Head of caudate nucleus (tissue), 42 donors: ENCODE results near the gene SLC5A11.
"Not testable (repeated sequence)": the region's sequence is repeated elsewhere in the genome, so short reads cannot be mapped to it uniquely, and the experiment has no call there.

Experiments
- DNase-seq, 42 donors: peaks; one replicate each; pipeline versions ENCODE4 v3.0.0 to v3.0.0-alpha.2; 2020 to 2021; ENCODE audit warnings: mixed read lengths in 7 of 42
- intact Hi-C: fragments of 100-400 bp; cut with DNase I; formaldehyde crosslinking; loops from one replicate; pipeline ENCODE4 v1.15.0; 2022

SLC5A11 gene

DNA sequence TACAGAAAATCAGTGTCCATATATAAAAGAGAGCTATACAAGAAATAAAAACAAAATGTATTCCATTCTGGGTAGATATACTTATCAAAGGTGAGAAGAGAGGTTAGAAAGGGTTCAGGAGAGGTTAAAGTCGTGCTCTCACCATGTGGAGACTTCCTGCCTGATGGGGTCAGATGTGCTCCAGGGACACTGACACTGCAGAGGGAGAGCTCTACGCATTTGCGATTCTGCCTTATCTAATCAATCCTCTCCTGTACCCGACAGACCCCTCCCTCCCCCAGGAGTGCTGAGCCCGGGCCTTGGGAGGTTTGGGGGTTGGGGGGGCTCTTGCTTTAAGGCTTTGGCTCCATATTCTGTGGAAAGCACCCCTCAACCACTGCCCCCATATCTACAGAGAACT, 16.6 kb upstream of the SLC5A11 start:
- DNase-seq, result no peak
- intact Hi-C loops, result no loop called here

DNA sequence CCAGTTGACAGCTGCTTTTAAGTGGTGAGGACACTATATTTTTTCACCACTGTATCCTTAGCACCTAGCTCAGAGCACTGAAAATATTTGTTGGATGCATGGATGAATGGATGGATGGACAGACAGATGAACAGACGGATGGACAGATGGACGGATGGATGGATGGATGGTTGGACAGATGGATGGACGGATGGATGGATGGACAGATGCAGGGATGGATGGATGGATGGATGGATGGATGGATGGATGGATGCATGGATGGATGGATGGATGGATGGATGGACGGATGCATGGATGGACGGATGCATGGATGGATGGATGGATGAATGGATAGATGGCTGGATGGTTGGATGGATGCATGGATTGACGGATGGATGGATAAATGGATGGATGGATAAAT, 12.4 kb upstream of the SLC5A11 start:
- intact Hi-C loops, result no loop called here
- DNase-seq, result peak in 1 of 42 donors; percentile 1

DNA sequence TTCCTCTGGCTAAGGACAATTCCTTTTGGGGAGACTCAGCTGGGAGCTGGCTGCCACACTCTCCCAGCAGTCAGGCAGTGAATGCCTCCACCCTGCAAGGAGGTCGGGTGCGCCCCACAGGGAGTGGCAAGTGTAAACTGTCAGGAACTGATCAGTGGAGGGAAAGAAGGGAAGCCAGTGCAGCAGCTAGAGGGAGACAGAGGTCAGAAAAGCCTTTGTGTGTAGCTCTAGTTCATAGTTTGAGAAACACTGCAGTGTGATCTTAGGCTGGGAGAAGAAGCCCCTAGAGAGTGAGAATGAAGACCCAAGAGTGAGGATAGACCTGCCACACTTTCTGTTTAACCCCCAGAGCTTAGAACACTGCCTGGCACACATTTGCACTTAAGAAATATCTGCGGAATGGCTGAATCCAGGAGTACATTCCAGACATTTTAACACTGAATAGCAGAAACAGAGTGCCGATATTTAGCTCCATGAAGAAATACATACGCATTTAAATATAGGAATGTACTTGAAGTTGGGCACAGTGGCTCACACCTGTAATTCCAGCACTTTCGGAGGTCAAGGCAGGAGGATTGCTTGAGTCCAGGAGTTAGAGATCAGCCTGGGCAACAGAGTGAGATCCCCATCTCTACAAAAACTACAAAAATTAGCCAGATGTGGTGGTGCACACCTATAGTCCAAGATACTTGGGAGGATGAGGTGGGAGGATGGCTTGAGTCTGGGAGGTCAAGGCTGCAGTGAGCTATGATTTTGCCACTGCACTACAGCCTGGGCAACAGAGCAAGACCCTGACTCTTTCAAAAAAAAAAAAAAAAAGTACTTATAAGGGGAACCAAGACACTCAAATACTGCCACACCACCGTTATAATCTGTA, 11.1 kb upstream of the SLC5A11 start:
- peak in 37 of 42 donors; percentile 24 to 82 (median 64) for DNase-seq
- intact Hi-C loops, result no loop called here

DNA sequence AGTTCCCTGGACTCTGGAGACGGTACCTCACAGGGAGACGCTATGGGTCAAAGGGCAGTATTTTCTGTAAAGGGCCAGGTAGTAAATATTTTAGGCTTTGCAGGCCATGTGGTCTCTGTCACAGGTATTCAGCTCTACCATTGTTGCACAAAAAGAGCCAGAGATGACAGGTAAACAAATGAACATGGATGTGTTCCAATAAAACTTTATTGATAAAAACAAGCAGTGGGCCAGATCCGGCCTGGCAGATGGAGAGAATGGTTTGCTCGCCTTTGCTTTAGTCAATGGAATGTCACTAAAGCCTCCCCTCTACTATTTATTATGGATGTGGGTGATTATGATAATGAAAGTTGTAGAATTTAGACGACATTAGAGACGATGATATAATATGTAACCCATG, 8.9 kb upstream of the SLC5A11 start:
- no peak for DNase-seq
- intact Hi-C loops, result no loop called here

DNA sequence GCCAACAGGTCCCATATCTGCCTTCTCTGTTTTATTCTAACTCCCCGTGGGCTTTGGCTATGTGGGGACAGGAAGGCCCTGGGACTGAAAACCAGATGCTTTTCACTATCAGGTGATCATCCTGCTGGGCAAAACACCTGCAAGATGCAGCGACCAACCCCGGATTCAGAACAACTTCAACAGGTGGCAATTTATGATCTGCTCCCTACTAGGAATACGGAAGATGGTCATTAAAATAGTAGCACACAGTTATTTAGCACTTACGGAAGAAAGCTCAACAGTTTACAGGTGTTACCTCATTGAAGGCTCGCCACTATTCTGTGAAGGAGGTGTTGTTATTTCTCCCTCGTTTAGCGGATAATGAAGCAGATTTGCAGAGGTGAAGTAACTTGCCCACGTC, 7.8 kb upstream of the SLC5A11 start:
- peak in 2 of 42 donors; percentile 1 to 7 for DNase-seq
- intact Hi-C loops, result no loop called here

DNA sequence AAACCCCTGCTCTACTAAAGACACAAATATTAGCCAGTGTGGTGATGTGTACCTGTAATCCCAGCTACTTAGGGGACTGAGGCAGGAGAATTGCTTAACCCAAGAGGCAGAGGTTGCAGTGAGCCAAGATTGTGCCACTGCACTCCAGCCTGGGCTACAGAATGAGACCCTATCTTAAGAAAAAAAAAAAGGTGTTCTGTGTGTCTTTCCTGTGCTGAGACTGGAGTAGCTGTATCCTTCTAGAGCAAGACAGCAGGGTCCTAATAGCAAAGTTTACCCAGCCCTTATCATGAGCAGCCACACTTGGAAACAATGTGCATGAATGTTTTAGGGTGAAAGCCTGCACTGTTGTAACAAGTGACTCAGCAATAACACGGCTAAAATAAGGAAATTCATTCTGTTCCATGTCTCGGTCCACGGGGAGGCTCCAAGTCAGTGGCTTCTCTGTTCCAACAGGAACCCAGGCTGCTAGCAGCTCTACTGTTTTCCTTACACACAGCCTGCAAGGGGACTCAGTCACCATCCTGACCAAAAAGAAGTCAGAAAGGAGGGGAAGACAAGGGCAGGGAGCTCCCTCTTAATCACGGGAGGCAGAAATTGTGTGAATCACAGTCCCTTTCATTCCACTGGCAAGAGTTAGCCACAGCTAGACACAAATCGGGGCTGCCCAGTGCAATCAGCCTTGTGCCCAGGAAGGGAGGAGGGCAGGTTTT, 7.1 kb upstream of the SLC5A11 start:
- intact Hi-C loops, result no loop called here
- peak in 41 of 42 donors; percentile 24 to 85 (median 62) for DNase-seq

DNA sequence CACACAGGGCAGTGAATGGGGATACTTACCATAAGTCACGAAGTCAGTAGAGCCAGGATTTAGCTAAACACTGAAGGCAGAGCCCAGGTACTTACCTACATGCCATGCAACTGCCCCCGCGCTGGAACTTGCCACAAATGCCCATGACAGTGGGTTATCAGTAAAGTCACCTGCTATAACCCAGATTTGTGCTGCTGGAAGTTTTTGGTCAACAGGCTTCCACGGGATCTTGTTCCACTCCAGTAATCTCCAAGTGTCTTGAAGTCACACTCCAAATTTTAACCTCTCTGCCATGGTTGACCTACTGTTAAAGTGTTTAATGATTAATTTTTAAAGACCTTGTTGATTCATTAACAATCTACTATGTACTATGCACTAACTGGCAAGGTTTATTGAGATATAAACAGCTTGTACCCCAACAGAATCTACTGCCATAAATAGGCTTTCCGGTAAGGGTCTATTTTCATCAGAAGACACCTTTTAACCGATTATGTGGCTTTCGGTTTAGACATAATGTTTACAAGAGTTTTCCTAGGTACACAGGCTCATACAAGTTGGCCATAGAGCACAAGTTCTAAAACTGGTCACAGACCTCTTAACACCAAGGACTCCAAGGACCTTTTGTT, 6.3 kb upstream of the SLC5A11 start:
- intact Hi-C loops, result no loop called here
- DNase-seq, result peak in 1 of 42 donors; percentile 30

DNA sequence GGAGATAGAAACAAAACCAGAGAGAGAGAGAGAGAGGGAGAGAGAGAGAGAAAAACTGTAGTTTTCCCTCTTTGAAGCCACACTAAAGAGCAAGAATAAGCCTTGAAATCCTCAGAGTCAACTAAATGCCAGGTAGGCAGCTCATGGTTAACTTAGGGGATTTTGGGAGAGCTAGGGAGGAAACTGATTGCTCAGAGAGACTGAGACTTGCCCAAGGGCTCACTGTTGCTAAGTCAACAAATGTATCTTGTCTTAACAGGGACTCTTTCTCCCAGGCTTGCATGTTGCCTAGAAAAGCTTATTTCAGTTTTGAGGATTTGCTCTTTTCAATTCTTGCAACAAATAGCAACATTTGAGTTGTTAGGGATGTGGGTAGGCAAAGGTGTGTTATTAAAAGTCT, 4.5 kb upstream of the SLC5A11 start:
- intact Hi-C loops, result no loop called here
- no peak for DNase-seq

DNA sequence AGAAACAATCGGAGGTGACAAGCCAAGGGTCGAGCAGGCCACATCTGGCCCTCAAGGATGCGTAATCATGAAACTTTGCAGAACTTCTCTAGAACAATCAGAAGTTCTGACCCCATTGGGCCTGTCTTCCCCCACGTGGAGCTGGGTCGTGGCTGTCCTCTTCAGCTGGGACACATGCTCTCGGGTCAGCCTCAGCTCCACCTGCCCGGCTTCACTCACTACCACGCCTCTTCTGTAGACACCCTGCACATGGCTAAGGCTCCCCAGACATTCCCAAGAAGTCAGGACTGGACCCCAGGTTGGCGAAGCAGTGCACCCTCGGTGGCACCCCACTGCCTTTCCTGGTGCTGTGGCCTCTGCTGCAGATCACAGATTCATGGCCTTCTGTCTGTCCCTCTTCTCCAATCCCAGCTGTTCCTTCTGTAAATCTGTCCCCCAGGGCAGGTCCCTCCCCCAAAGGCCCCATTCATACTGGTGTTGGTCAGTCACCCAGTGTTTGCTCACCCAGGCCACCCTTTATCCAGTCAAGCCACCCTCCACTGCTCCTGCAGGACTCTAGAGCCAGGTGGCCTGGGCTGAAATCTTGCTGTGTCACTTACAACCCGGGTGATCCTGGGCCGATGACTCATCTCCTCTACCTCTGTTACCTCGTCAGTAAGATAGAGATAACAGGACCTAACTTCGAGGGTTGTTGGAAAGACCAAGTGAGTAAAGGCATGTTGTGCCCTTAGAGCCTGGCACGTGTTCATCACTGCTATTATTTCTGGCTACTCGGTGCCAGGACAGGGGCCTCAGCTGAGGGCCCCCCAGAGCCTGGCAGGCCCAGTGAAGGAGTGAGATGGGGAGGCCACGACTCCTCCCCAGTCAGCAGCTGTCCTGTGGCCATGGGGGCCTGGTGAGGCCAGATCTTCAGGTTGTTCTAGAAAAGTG, 1.4 kb upstream of the SLC5A11 start:
- intact Hi-C loops, result no loop called here
- DNase-seq, result peak in 7 of 42 donors; percentile 7 to 41 (median 21)

DNA sequence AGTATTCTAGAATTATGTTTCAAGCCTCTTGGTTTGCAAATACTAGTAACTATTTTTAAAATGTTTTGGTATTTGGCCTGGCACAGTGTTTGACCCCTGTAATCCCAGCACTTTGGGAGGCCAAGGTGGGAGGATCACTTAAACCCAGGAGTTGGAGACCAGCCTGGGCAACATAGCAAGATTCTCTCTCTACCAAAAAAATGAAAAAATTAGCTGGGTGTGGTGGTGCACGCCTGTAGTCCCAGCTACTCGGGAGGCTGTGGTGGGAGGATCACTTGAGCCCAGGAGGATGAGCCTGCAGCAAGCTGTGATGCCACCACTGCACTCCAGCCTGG, 765 bp upstream of the SLC5A11 start:
- DNase-seq, result peak in 3 of 42 donors; percentile 14 to 35 (median 28)
- intact Hi-C loops, result not testable (repeated sequence)

DNA sequence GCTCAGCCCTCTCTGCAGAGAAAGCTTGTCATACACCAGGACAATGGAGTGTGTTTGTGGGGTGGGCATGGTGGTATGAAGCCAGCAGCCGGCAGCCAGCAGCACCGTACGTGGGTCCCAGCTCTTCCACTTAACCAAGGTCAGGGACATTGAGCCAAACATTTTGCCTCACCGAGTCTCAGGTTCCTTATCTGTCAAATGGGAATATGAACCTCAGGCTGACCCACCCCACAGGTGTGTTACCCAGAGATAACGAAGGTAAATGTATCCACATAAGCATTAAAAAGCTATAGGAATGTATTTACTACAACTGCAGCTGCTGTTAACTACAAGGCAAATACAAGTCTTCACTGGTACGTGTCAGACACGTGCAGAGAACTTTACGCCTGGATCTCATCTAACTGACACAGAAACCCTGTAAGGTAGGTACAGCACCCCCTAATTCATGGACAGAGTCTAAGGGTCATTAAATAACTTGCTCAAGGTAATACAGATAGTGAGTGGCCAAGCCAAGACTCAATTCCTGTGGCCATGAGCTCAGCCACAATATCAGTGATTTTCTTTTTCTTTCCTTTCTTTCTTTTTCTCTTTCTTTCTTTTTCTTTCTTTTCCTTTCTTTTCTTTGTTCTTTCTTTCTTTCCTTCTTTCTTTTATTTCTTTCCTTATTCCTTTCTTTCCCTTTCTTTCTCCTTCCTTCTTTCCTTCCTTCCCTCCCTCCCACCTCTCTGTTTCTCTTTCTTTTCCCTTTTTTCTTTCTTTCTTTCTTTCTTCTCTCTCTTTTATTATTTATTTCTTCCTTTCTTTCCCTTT, 990 bp downstream of the SLC5A11 start:
- peak in 4 of 42 donors; percentile 7 to 40 (median 16) for DNase-seq
- intact Hi-C loops, result no loop called here

DNA sequence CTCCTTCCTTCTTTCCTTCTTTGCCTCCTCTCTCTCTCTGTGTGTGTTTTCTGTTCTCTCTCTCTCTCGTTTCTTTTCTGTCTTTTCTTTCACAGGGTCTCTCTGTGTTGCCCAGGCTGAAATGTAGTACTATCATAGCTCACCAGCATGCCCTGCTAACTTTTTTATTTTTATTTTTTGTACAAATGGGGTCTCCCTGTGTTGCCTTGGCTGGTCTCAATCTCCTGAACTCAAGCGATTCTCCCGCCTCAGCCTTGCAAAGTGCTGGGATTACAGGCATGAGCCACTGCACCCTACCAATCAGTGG, 1.5 kb downstream of the SLC5A11 start:
- intact Hi-C loops, result no loop called here
- peak in 3 of 42 donors; percentile 5 to 41 (median 9) for DNase-seq

DNA sequence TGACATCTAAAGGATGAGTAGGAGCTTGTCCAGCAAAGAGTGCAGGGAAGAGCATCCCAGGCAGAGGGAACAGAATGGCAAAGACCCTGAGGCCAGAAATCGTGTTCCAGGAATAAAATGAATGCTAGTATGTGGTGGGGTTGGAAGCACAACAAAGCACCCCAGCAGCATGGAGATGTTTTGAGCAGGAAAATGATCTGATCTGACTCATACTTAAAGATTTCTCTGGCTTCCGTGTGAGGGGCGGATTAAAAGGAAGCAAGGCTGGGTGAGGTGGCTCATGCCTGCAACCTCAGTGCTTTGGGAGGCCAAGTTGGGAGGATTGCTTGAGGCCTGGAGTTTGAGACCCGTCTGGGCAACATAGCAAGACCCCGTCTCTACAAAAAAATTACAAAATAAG, 2.3 kb downstream of the SLC5A11 start:
- intact Hi-C loops, result no loop called here
- peak in 3 of 42 donors; percentile 1 to 23 (median 5) for DNase-seq

DNA sequence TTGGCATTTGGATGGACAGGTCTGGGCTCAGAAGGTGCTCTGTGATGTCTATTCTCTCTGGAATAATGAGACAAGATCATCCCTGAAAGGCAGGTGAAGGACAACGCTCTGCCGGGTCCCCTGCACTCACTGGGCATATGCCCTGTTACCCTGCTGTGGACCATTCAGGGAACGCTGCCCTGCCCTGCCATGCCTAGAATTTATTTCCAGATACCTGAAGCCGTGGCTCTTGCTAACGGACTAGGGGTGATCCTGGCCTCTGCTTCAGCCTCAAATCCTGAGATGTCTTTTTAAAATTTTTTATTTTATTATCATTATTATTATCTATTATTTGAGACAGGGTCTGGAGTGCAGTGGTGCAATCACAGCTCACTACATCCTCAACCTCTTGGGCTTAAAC, 3.9 kb downstream of the SLC5A11 start:
- DNase-seq, result peak in 5 of 42 donors; percentile 4 to 37 (median 14)
- intact Hi-C loops, result no loop called here

DNA sequence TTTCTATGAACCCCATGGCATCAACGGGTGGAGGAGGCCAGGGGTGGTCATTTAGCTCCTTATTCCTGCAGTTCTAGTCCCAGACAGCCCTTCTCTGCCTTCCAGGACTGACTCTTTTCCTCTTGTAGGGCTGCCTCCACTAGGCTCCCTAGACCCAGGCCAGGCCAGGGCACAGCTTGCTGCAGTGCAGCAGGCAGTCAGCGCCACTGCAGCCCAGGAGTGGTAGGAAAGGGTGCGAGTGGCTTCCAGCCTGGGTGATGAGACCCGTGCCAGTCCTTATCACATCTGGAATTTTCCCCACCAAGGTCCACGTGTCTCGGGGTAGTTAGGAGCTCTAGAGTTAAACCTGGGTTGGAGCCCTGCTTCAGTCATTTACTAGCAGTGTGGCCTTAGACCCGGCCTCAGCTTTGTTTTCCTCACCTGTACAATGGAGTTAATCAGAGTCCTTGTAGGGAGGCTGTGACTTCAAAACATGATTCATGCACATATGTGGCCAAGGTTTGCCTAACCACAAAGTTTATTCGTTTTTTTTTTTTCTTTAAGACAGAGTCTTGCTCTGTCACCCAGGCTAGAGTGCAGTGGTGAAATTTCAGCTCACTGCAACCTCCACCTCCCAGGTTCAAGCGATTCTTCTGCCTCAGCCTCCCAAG, 4.7 kb downstream of the SLC5A11 start:
- intact Hi-C loops, result no loop called here
- DNase-seq, result peak in 3 of 42 donors; percentile 10 to 54 (median 24)

DNA sequence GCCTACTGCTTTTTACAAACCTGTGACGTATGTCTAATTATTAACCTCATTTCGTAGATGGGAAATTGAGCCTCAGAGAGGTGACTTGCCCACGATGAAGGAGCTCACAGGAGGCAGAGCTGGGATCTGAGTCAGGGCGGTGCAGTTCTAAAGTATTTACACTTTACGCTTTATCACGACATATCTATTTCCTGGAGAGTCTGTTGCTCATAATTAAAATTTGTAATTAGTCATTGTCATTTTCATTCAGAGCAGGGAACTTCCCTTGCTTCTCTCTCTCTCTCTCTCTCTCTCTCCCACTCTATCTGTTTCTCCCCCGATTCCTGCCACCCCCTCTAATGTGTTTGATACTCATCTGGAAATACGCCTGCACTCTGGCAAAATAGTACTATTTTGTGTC, 5.9 kb downstream of the SLC5A11 start:
- intact Hi-C loops, result no loop called here
- peak in 1 of 42 donors; percentile 20 for DNase-seq

DNA sequence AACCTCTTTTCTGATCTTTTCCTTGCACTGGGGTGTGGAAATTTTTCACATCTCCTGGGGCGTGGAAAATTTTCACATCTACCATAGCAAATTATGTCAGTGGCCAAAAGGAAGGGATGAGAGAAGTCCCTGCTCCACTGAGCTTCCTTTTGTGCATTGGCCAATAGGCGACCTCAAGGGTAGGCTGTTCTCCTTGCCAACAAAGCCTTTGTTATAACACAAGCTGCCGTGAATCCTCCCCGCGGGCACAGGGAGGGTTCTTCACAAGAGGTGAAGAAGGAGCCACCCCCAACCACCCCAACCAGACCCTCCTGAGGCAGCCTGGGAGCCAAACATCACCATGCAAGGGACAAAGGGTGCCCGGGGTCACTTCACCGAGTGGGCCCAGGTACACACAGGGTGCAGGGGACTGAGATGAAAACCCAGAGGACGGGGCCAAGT, 6.5 kb downstream of the SLC5A11 start:
- DNase-seq, result peak in 38 of 42 donors; percentile 13 to 79 (median 50)
- intact Hi-C loops, result no loop called here
